A549 (cell line): ENCODE data around the gene APOD.

ENCODE experiments used
- BHLHE40 ChIP-seq: IDR thresholded peaks from 2 replicates; pipeline ENCODE4 v1.6.1; 2012; ENCODE audit warnings: low read depth, low read length, inconsistent platforms
- MAFK ChIP-seq: fragments of 450-650 bp; IDR thresholded peaks from 2 replicates; pipeline ENCODE4 v1.6.1; 2014; ENCODE audit not compliant: partially characterized antibody
- MAZ ChIP-seq: fragments of 150-350 bp; IDR thresholded peaks from 2 replicates; pipeline ENCODE4 v1.6.1; 2014; ENCODE audit warnings: antibody characterized with exemption, low read depth, low read length, borderline replicate concordance
- POLR2A ChIP-seq: IDR thresholded peaks from 2 replicates; pipeline ENCODE4 v1.6.1; 2012; ENCODE audit warnings: mild to moderate bottlenecking, low read length
- POLR2AphosphoS2 ChIP-seq: conservative IDR thresholded peaks from 2 replicates; pipeline ENCODE4 v1.6.1; 2012; ENCODE audit warnings: low read length, improper control_type of control experiment, inconsistent platforms
- TF ChIP-seq, protein P1 (sequence below): IDR thresholded peaks from 2 replicates; pipeline ENCODE4 v1.6.1; 2012
- TF ChIP-seq, protein P2 (sequence below): fragments of >200 bp; sonication (Bioruptor Twin); formaldehyde crosslinking; IDR thresholded peaks from 3 replicates; pipeline ENCODE4 v1.5.1; 2016

GRCh38 chr3:195540027-195540426, 43.7 kb downstream of the APOD start:
- TF ChIP-seq, protein P1, sequence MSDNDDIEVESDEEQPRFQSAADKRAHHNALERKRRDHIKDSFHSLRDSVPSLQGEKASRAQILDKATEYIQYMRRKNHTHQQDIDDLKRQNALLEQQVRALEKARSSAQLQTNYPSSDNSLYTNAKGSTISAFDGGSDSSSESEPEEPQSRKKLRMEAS: no peak
- TF ChIP-seq BHLHE40 (no peak), POLR2AphosphoS2 (no peak), MAFK (no peak), POLR2A (no peak), MAZ (no peak)
- TF ChIP-seq, protein P2, sequence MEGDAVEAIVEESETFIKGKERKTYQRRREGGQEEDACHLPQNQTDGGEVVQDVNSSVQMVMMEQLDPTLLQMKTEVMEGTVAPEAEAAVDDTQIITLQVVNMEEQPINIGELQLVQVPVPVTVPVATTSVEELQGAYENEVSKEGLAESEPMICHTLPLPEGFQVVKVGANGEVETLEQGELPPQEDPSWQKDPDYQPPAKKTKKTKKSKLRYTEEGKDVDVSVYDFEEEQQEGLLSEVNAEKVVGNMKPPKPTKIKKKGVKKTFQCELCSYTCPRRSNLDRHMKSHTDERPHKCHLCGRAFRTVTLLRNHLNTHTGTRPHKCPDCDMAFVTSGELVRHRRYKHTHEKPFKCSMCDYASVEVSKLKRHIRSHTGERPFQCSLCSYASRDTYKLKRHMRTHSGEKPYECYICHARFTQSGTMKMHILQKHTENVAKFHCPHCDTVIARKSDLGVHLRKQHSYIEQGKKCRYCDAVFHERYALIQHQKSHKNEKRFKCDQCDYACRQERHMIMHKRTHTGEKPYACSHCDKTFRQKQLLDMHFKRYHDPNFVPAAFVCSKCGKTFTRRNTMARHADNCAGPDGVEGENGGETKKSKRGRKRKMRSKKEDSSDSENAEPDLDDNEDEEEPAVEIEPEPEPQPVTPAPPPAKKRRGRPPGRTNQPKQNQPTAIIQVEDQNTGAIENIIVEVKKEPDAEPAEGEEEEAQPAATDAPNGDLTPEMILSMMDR: no peak
